Measurements from ENCODE around the gene ABCA5. TPM values are rescaled to one million over a fixed set of nuclear protein-coding genes. Genes with fewer than 3 reads are reported as not detected.

ABCA5 gene
- total and polyA plus RNA-seq, 2 donors (not counting 3 experiments of a cell fraction or from before 2014, with no cell fraction given): 9.3 to 23.2 TPM

- ChIA-PET CTCF (interaction anchor here (1.1 to 1.6 kb wide), 4 partner anchors 67 to 495 kb away, joined by 3 to 6 read pairs (median 3); no protein-coding TSS in a partner anchor), POLR2A (no interaction called here)
- Histone ChIP-seq H3K36me3 (ENCODE audit: control insufficient read depth in 2 of 2, extremely low read depth in 1 of 2, insufficient read depth in 2 of 2, low read length in 2 of 2) (no peaks in the 10 kb centered on the region), H3K79me2 (ENCODE audit: control insufficient read depth, insufficient read depth, low read length) (no peaks in the 10 kb centered on the region), H3K27me3 (ENCODE audit: control insufficient read depth in 2 of 2, insufficient read depth in 2 of 2, low read length in 2 of 2) (no peaks in the 10 kb centered on the region), H3K9me3 (replicated peaks; ENCODE audit: control insufficient read depth, insufficient read depth, low read length) (no peaks in the 10 kb centered on the region), H3K9me1 (replicated peaks; ENCODE audit: control insufficient read depth, extremely low read depth, insufficient read depth, low read length) (no peaks in the 10 kb centered on the region), H3K4me2 (ENCODE audit: insufficient read depth, low read length) (no peak overlapping the region), H2AFZ (ENCODE audit: low read depth, low read length) (no peak overlapping the region), H3K4me3 (replicated peaks in 1 of 3; ENCODE audit: insufficient read depth in 1 of 3, low read depth in 1 of 3, low read length in 3 of 3) (no peak overlapping the region), H4K20me1 (replicated peaks; ENCODE audit: control insufficient read depth, extremely low read depth, insufficient read depth, low read length) (no peaks in the 10 kb centered on the region), H3K9ac (replicated peaks; ENCODE audit: extremely low read depth, insufficient read depth, low read length) (no peak overlapping the region), H3K27ac (ENCODE audit: insufficient read depth, low read depth, low read length) (no peak overlapping the region), H3K4me1 (ENCODE audit: control insufficient read depth, extremely low read depth, insufficient read depth, low read length) (peaks cover 29% of the 10 kb centered on the region)
- intact Hi-C loops (cut with micrococcal nuclease): loop anchor here (5.0 kb wide), 1 partner anchor 1295 kb away; no protein-coding TSS in a partner anchor
- FAIRE-seq: no peak
- TF ChIP-seq FOS (IDR thresholded peaks at IDR 0.05; ENCODE audit: borderline replicate concordance, insufficient read depth, low read length): no peak
- no peak for TF ChIP-seq POLR2AphosphoS5 (IDR thresholded peaks at IDR 0.05; ENCODE audit: insufficient read depth, low read depth, low read length)
- no peak for TF ChIP-seq POLR2A (IDR thresholded peaks at IDR 0.05; ENCODE audit: low read depth, low read length)
- no peak for TF ChIP-seq MAX (IDR thresholded peaks at IDR 0.05; ENCODE audit: insufficient read depth, insufficient read length)
- no peak for TF ChIP-seq JUN (IDR thresholded peaks at IDR 0.05; ENCODE audit: borderline replicate concordance, insufficient read depth, insufficient read length, low read depth)
- no peak for TF ChIP-seq EZH2 (IDR thresholded peaks at IDR 0.05; ENCODE audit: borderline replicate concordance, low read depth, low read length, severe bottlenecking)
- TF ChIP-seq MYC (IDR thresholded peaks at IDR 0.05; ENCODE audit: low read depth, low read length): no peak
- TF ChIP-seq CTCF (IDR thresholded peaks at IDR 0.05; ENCODE audit: extremely low read depth in 1 of 2, insufficient read depth in 1 of 2, low read depth in 1 of 2, low read length in 2 of 2): no peak
- no peak for TF ChIP-seq GATA2 (IDR thresholded peaks at IDR 0.05; ENCODE audit: insufficient read depth, insufficient read length, low read depth, low read length)
- no TSS peak for BruUV-seq (replicated peaks)
- no peak for DNase-seq (ENCODE audit: low read depth, low spot score)
- dilution Hi-C loops (cut with MboI; ENCODE audit: extremely low pct_ligation_motif_present, low sequenced_read_pairs): no loop called here
These were observed 59.7 kb downstream of the ABCA5 start for GRCh38 chr17:69267219-69267618.
